IMR-90 (cell line): ENCODE measurements around the gene ABCA2. TPM values are rescaled to one million over a fixed set of nuclear protein-coding genes. Genes with fewer than 3 reads are reported as not detected.

Experiments
- ATAC-seq: fragments of 200-7000 bp; cut with Tn5 transposase; 2 replicates; pipeline ENCODE4 v1.9.1; 2020; ENCODE audit warnings: low read depth, mild to moderate bottlenecking, moderate library complexity
- BruUV-seq: library from RNA; stranded (reverse); fragments of 400-500 nt; replicated peaks from 2 replicates; lab custom pipeline; 2021; lab: Mats Ljungman, UMichigan
- CTCF ChIA-PET: fragments of 300-600 bp; formaldehyde crosslinking; extraction: SDS; loops from one replicate; lab custom pipeline; 2021; ENCODE audit warnings: antibody characterized with exemption; lab: Yijun Ruan, JAX
- POLR2A ChIA-PET: fragments of 300-600 bp; sonication (Branson Sonifier 250); formaldehyde crosslinking; loops from one replicate; lab custom pipeline; 2022; ENCODE audit warnings: antibody characterized with exemption; ENCODE audit not compliant: unreplicated experiment; lab: Charles Lee
- DNase-seq: peaks from one replicate; pipeline ENCODE4 v3.0.0; 2013
- H2AFZ ChIP-seq: replicated peaks from 2 replicates; pipeline ENCODE3; 2013; ENCODE audit warnings: low read length, mild to moderate bottlenecking; ENCODE audit not compliant: poor library complexity
- H2AK5ac ChIP-seq: 2 replicates; pipeline ENCODE4 v1.6.1; 2013; ENCODE audit warnings: low read depth, low read length, inconsistent platforms
- H2AK9ac ChIP-seq: replicated peaks from 2 replicates; pipeline ENCODE3; 2013; ENCODE audit warnings: mild to moderate bottlenecking, low read depth, low read length, moderate library complexity; ENCODE audit not compliant: poor library complexity
- H2BK120ac ChIP-seq: 2 replicates; pipeline ENCODE4 v1.6.1; 2013; ENCODE audit warnings: low read depth, low read length, inconsistent platforms
- H2BK15ac ChIP-seq: 3 replicates; pipeline ENCODE4 v1.6.1; 2013; ENCODE audit warnings: low read depth, low read length, inconsistent platforms
- H2BK20ac ChIP-seq: 2 replicates; pipeline ENCODE4 v1.6.1; 2013; ENCODE audit warnings: low read depth, mild to moderate bottlenecking, inconsistent platforms, low read length, moderate library complexity
- H2BK5ac ChIP-seq: 2 replicates; pipeline ENCODE4 v1.6.1; 2013; ENCODE audit warnings: mild to moderate bottlenecking, low read depth, low read length, inconsistent platforms; ENCODE audit not compliant: poor library complexity, severe bottlenecking
- H3K14ac ChIP-seq: replicated peaks from 2 replicates; pipeline ENCODE4 v1.6.1; 2013; ENCODE audit warnings: low read depth, low read length, inconsistent platforms
- H3K18ac ChIP-seq: 2 replicates; pipeline ENCODE4 v1.6.1; 2013; ENCODE audit warnings: low read depth, low read length, control low read depth
- H3K23ac ChIP-seq: 2 replicates; pipeline ENCODE4 v1.6.1; 2013; ENCODE audit warnings: low read depth, low read length, inconsistent platforms
- H3K27ac ChIP-seq: 2 replicates; pipeline ENCODE4 v1.5.1; 2013; ENCODE audit warnings: mild to moderate bottlenecking, control low read depth, low read length; ENCODE audit not compliant: insufficient read depth
- H3K27me3 ChIP-seq: 2 replicates; pipeline ENCODE4 v1.6.1; 2013; ENCODE audit warnings: low read length; ENCODE audit not compliant: control insufficient read depth, insufficient read depth
- H3K36me3 ChIP-seq: 2 replicates; pipeline ENCODE4 v1.6.1; 2013; ENCODE audit warnings: low read length, mixed read lengths; ENCODE audit not compliant: control insufficient read depth, insufficient read depth
- H3K4ac ChIP-seq: 2 replicates; pipeline ENCODE4 v1.6.1; 2013; ENCODE audit warnings: low read depth, low read length, inconsistent platforms
- H3K4me1 ChIP-seq: 2 replicates; pipeline ENCODE4 v1.6.1; 2013; ENCODE audit warnings: low read length, mixed read lengths; ENCODE audit not compliant: control insufficient read depth, insufficient read depth
- H3K4me2 ChIP-seq: 2 replicates; pipeline ENCODE4 v1.6.1; 2013; ENCODE audit warnings: low read depth, mild to moderate bottlenecking, control low read depth, low read length, moderate library complexity
- H3K4me3 ChIP-seq: 2 replicates; pipeline ENCODE4 v1.5.1; 2013; ENCODE audit warnings: low read depth, mild to moderate bottlenecking, control low read depth, low read length, moderate library complexity; ENCODE audit not compliant: insufficient read depth
- H3K56ac ChIP-seq: 2 replicates; pipeline ENCODE4 v1.6.1; 2013; ENCODE audit warnings: low read length, inconsistent platforms; ENCODE audit not compliant: insufficient read depth; ENCODE audit errors: extremely low read depth
- H3K79me1 ChIP-seq, 2 experiments: 2 replicates each; pipeline ENCODE4 v1.6.1; 2013; ENCODE audit warnings: low read length in 2 of 2, inconsistent platforms in 1 of 2, low read depth in 1 of 2
- H3K9ac ChIP-seq: 2 replicates; pipeline ENCODE4 v1.6.1; 2013; ENCODE audit warnings: low read depth, low read length, control low read depth
- H3K9me1 ChIP-seq: 2 replicates; pipeline ENCODE4 v1.6.1; 2013; ENCODE audit warnings: low read length, inconsistent platforms; ENCODE audit not compliant: insufficient read depth
- H3K9me3 ChIP-seq: 2 replicates; pipeline ENCODE4 v1.6.1; 2013; ENCODE audit warnings: low read length; ENCODE audit not compliant: control insufficient read depth, insufficient read depth
- H4K20me1 ChIP-seq: 2 replicates; pipeline ENCODE4 v1.6.1; 2013; ENCODE audit warnings: low read length, inconsistent platforms; ENCODE audit not compliant: insufficient read depth
- H4K5ac ChIP-seq: 2 replicates; pipeline ENCODE4 v1.6.1; 2013; ENCODE audit warnings: mild to moderate bottlenecking, low read depth, low read length, control low read depth
- H4K8ac ChIP-seq, 2 experiments: 2 replicates each; pipeline ENCODE4 v1.6.1; 2013; ENCODE audit warnings: low read depth in 2 of 2, low read length in 2 of 2, control low read depth in 1 of 2, inconsistent platforms in 1 of 2
- H4K91ac ChIP-seq: 2 replicates; pipeline ENCODE4 v1.6.1; 2013; ENCODE audit warnings: low read depth, low read length, inconsistent platforms; ENCODE audit not compliant: insufficient read depth
- RCOR1 ChIP-seq: IDR thresholded peaks from 2 replicates; pipeline ENCODE4 v1.6.1; 2012; ENCODE audit warnings: mild to moderate bottlenecking, low read length, improper control_type of control experiment; ENCODE audit not compliant: insufficient replicate concordance
- WGBS, 2 experiments: methylation state at CpG; one replicate each; pipeline versions ENCODE4 v1.1.5 to v1.1.7; 2013; ENCODE audit warnings: missing lambda C conversion rate in 2 of 2; ENCODE audit not compliant: insufficient read length in 1 of 2; ENCODE audit errors: extremely low coverage in 2 of 2; 5-methylcytosine and 5-hydroxymethylcytosine counted together
- dilution Hi-C: fragments of 300-500 bp; cut with HindIII; formaldehyde crosslinking; loops from one replicate; pipeline ENCODE4 v1.14.3; 2018; ENCODE audit warnings: low sequenced_read_pairs; ENCODE audit not compliant: unreplicated experiment
- in situ Hi-C: fragments of 300-500 bp; cut with MboI; formaldehyde crosslinking; loops from 3 replicates; pipeline ENCODE4 v1.14.3; 2019; ENCODE audit warnings: low sequenced_read_pairs, inconsistent platforms, mixed read lengths
- intact Hi-C: fragments of 100-400 bp; cut with micrococcal nuclease; formaldehyde crosslinking; loops from 2 replicates; pipeline ENCODE4 v1.10.0; 2022
- polyA plus RNA-seq, 3 experiments: library from polyadenylated mRNA; depleted of rRNA; stranded (reverse); fragments of >200 nt; gene quantifications; 2 replicates each; pipeline ENCODE4 v1.2.3, GENCODE V29; 2012; ENCODE audit warnings: low replicate concordance in 1 of 3
- total RNA-seq: library from RNA; depleted of rRNA; stranded (reverse); fragments of >200 nt; gene quantifications from 2 replicates; pipeline ENCODE4 v1.2.3, GENCODE V29; 2012

The ABCA2 gene
- total and polyA plus RNA-seq, 2 of the 4 experiments (the other 2 are of a cell fraction) = 3.8 to 46.0 TPM

GRCh38 chr9:137038916-137039315 is 10.9 kb upstream of the ABCA2 start:
- dilution Hi-C loops (no loop called here), intact Hi-C loops (no loop called here), in situ Hi-C loops (loop anchor here (10.0 kb wide), 1 partner anchor 254 kb away; no protein-coding TSS in a partner anchor)
- Histone ChIP-seq H3K18ac (no peak overlapping the region), H2AFZ (no peak overlapping the region), H4K5ac (no peak overlapping the region), H3K9ac (no peak overlapping the region), H2BK120ac (no peak overlapping the region), H2BK15ac (no peak overlapping the region), H3K23ac (no peak overlapping the region), H2BK5ac (no peak overlapping the region), H4K20me1 (peaks cover 16% of the 10 kb centered on the region), H3K56ac (no peak overlapping the region), H2AK5ac (no peak overlapping the region), H3K14ac (no peak overlapping the region), H3K4me3 (no peak overlapping the region), H3K27ac (no peak overlapping the region), H3K36me3 (peaks cover 17% of the 10 kb centered on the region), H4K8ac (no peak overlapping the region), H3K4me1 (no peaks in the 10 kb centered on the region), H3K79me1 (peaks cover 0 to 6% of the 10 kb centered on the region in 2 experiments; a peak in 1 of 4 replicates), H3K4ac (no peak overlapping the region), H2BK20ac (no peak overlapping the region), H3K9me3 (no peaks in the 10 kb centered on the region), H3K4me2 (no peak overlapping the region), H3K27me3 (no peaks in the 10 kb centered on the region), H2AK9ac (peak overlapping the region; percentile 5), H3K9me1 (no peaks in the 10 kb centered on the region), H4K91ac (no peak overlapping the region)
- ChIA-PET CTCF (no interaction called here), POLR2A (no interaction called here)
- BruUV-seq = no TSS peak
- DNase-seq (no peak), ATAC-seq (no peak)
- no CpG with 5 or more reads among the region's 9 CpGs for WGBS, 2 experiments
- no peak for TF ChIP-seq RCOR1
